ENCODE measurements around the gene GRK2.

DNA sequence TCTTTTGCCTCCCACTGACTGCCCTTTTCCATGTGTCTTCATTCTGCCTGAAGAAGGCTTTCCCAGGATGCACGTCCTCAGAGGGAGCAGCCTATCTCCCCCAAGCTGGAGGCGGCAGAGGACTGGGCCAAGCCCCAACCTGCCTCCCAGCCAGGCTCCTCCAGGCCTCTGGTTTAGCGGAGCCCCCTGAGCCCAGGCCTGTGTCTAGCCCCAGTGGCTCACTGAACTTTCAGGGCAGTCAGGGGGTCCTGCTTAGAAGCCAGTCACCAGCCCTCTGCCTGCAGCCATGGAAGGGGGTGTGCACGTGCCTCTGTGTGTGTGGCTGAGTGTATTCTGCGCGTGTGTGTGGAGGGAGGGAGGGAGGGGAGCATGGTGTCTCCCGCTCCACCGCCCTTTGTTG, 10.4 kb upstream of the GRK2 start:
- TF ChIP-seq PHF5A (CRISPR knock-in tag; IDR thresholded peaks at IDR 0.05; ENCODE audit: low read depth, unreplicated experiment) (no peak), SOX5 (CRISPR knock-in tag; IDR thresholded peaks at IDR 0.05; ENCODE audit: borderline replicate concordance) (no peak)

Data from HepG2 (cell line).